Ishikawa (cell line): ENCODE results near the gene TNIK.

Source experiments
- CEBPB ChIP-seq: IDR thresholded peaks from 2 replicates; pipeline ENCODE4 v1.6.1; 2012
- CREB1 ChIP-seq: IDR thresholded peaks from 2 replicates; pipeline ENCODE4 v1.6.1; 2012; ENCODE audit warnings: low read depth
- EGR1 ChIP-seq: IDR thresholded peaks from 2 replicates; pipeline ENCODE4 v1.6.1; 2012
- EP300 ChIP-seq: IDR thresholded peaks from 2 replicates; pipeline ENCODE4 v1.6.1; 2012; ENCODE audit warnings: borderline replicate concordance
- FOXM1 ChIP-seq: IDR thresholded peaks from 2 replicates; pipeline ENCODE4 v1.6.1; 2012; ENCODE audit warnings: low read depth, borderline replicate concordance
- MAX ChIP-seq: IDR thresholded peaks from 2 replicates; pipeline ENCODE4 v1.6.1; 2012
- NFIC ChIP-seq: IDR thresholded peaks from 2 replicates; pipeline ENCODE4 v1.6.1; 2012
- RAD21 ChIP-seq: IDR thresholded peaks from 2 replicates; pipeline ENCODE4 v1.6.1; 2012; ENCODE audit warnings: low read depth
- REST ChIP-seq: IDR thresholded peaks from 2 replicates; pipeline ENCODE4 v1.6.1; 2012; ENCODE audit warnings: low read depth, mild to moderate bottlenecking
- TAF1 ChIP-seq: IDR thresholded peaks from 2 replicates; pipeline ENCODE4 v1.6.1; 2012; ENCODE audit warnings: low read depth, mild to moderate bottlenecking
- TCF12 ChIP-seq: IDR thresholded peaks from 2 replicates; pipeline ENCODE4 v1.6.1; 2012; ENCODE audit warnings: low read depth
- TEAD4 ChIP-seq: IDR thresholded peaks from 2 replicates; pipeline ENCODE4 v1.6.1; 2012
- USF1 ChIP-seq: IDR thresholded peaks from 2 replicates; pipeline ENCODE4 v1.6.1; 2012
- YY1 ChIP-seq: IDR thresholded peaks from 2 replicates; pipeline ENCODE4 v1.6.1; 2012; ENCODE audit warnings: low read depth
- ZBTB7A ChIP-seq: IDR thresholded peaks from 2 replicates; pipeline ENCODE4 v1.6.1; 2012; ENCODE audit warnings: low read depth

The TNIK gene

GRCh38 chr3:171401432-171401831 is 58.8 kb downstream of the TNIK start:
- TF ChIP-seq CREB1 (no peak), USF1 (no peak), NFIC (no peak), REST (no peak), TEAD4 (no peak), FOXM1 (no peak), RAD21 (no peak)

- TF ChIP-seq NFIC = no peak
- TF ChIP-seq EGR1 = no peak
- TF ChIP-seq YY1 = no peak
Measured at GRCh38 chr3:171399842-171400241, 60.4 kb downstream of the TNIK start.

GRCh38 chr3:171398343-171398742 is 61.9 kb downstream of the TNIK start:
- no peak for TF ChIP-seq ZBTB7A
- no peak for TF ChIP-seq TAF1
- TF ChIP-seq CEBPB = no peak
- TF ChIP-seq USF1 = no peak
- TF ChIP-seq REST = no peak
- no peak for TF ChIP-seq MAX
- TF ChIP-seq CREB1 = no peak
- TF ChIP-seq NFIC = no peak
- no peak for TF ChIP-seq EGR1
- TF ChIP-seq TEAD4 = no peak
- TF ChIP-seq RAD21 = no peak
- TF ChIP-seq EP300 = no peak
- TF ChIP-seq YY1 = no peak
- no peak for TF ChIP-seq TCF12

GRCh38 chr3:171397089-171397488 is 63.1 kb downstream of the TNIK start:
- TF ChIP-seq NFIC (no peak), CEBPB (no peak), TEAD4 (no peak), TCF12 (no peak), EP300 (no peak), EGR1 (no peak), ZBTB7A (no peak)

GRCh38 chr3:171396048-171396447 is 64.2 kb downstream of the TNIK start:
- TF ChIP-seq EP300 (no peak), TCF12 (no peak), EGR1 (no peak), ZBTB7A (no peak), YY1 (no peak), CEBPB (no peak), MAX (no peak), TEAD4 (no peak), RAD21 (no peak), FOXM1 (no peak), REST (no peak), NFIC (no peak), USF1 (no peak)
